Dedifferentiated amniotic fluid mesenchymal stem cell (primary cell): ENCODE measurements around the gene CCDC59.

ENCODE experiments used
- DNase-seq: peaks from one replicate; pipeline ENCODE4 v3.0.0-alpha.2; 2016; ENCODE audit errors: extremely low spot score

Gene CCDC59

GRCh38 chr12:82314406-82314892 is 43.7 kb downstream of the CCDC59 start:
- no peak for DNase-seq
